Neural cell (in vitro differentiated cells): Measurements from ENCODE around the gene WASF3. TPM values are rescaled to one million over a fixed set of nuclear protein-coding genes. Genes with fewer than 3 reads are reported as not detected.
A peak's percentile ranks its signal among the peaks of the same experiment; 100 is the strongest.

Source experiments
- H2AFZ ChIP-seq: fragments of 200-600, 300-800 bp; sonication (generic), shearing (Covaris generic); 2 replicates; pipeline ENCODE4 v1.6.0; 2014; ENCODE audit warnings: low read depth, mild to moderate bottlenecking, antibody characterized with exemption, low read length, moderate library complexity
- H3F3A ChIP-seq: fragments of 200-600 bp; shearing (Covaris generic); 2 replicates; pipeline ENCODE4 v1.6.1; 2016; ENCODE audit warnings: mild to moderate bottlenecking, moderate library complexity, mixed read lengths, antibody characterized with exemption, low read length; ENCODE audit not compliant: insufficient read depth, poor library complexity, severe bottlenecking
- H3K27ac ChIP-seq: fragments of 200-600, 300-800 bp; sonication (generic), shearing (Covaris generic); 2 replicates; pipeline ENCODE4 v1.5.1; 2014; ENCODE audit warnings: mild to moderate bottlenecking, low read length, moderate library complexity
- H3K27me3 ChIP-seq: fragments of 300-800, 200-600 bp; sonication (generic), shearing (Covaris generic); 2 replicates; pipeline ENCODE4 v1.6.0; 2014; ENCODE audit warnings: mild to moderate bottlenecking, low read depth, low read length, moderate library complexity; ENCODE audit not compliant: insufficient read depth
- H3K36me3 ChIP-seq: fragments of 300-800, 200-600 bp; sonication (generic), shearing (Covaris generic); 2 replicates; pipeline ENCODE4 v1.5.1; 2014; ENCODE audit warnings: mild to moderate bottlenecking, antibody characterized with exemption, low read length, moderate library complexity; ENCODE audit not compliant: insufficient read depth
- H3K4me2 ChIP-seq: fragments of 300-800, 200-600 bp; sonication (generic), shearing (Covaris generic); 2 replicates; pipeline ENCODE4 v1.6.0; 2014; ENCODE audit warnings: mild to moderate bottlenecking, low read length
- H3K4me3 ChIP-seq: fragments of 300-800, 200-600 bp; sonication (generic), shearing (Covaris generic); 2 replicates; pipeline ENCODE4 v1.5.1; 2014; ENCODE audit warnings: mild to moderate bottlenecking, low read length, moderate library complexity
- H3K79me2 ChIP-seq: fragments of 200-600 bp; shearing (Covaris generic); replicated peaks from 2 replicates; pipeline ENCODE4 v1.6.0; 2014; ENCODE audit warnings: mild to moderate bottlenecking, low read length, moderate library complexity; ENCODE audit not compliant: insufficient read depth
- H3K9ac ChIP-seq: fragments of 300-800, 200-600 bp; sonication (generic), shearing (Covaris generic); 2 replicates; pipeline ENCODE4 v1.6.1; 2016; ENCODE audit warnings: mild to moderate bottlenecking, low read length, mixed read lengths
- H3K9me2 ChIP-seq: fragments of 200-600 bp; shearing (Covaris generic); 2 replicates; pipeline ENCODE4 v1.6.1; 2016; ENCODE audit warnings: mild to moderate bottlenecking, low read length, mixed read lengths; ENCODE audit not compliant: insufficient read depth
- H3K9me3 ChIP-seq: fragments of 200-600, 300-800 bp; sonication (generic), shearing (Covaris generic); 2 replicates; pipeline ENCODE4 v1.6.1; 2016; ENCODE audit warnings: mild to moderate bottlenecking, mixed run types, low read length, moderate library complexity, mixed read lengths
- H4K20me1 ChIP-seq: fragments of 200-600 bp; shearing (Covaris generic); 2 replicates; pipeline ENCODE4 v1.6.1; 2016; ENCODE audit warnings: mild to moderate bottlenecking, mixed run types; ENCODE audit not compliant: insufficient read depth
- CTCF ChIP-seq: fragments of 450-650 bp; IDR thresholded peaks from 2 replicates; pipeline ENCODE4 v1.5.1; 2014; ENCODE audit warnings: antibody characterized with exemption, mild to moderate bottlenecking, moderate library complexity; ENCODE audit not compliant: poor library complexity, severe bottlenecking
- EP300 ChIP-seq: fragments of 450-650 bp; conservative IDR thresholded peaks from 2 replicates; pipeline ENCODE4 v1.6.1; 2014; ENCODE audit warnings: antibody characterized with exemption, mild to moderate bottlenecking, moderate library complexity; ENCODE audit not compliant: poor library complexity, severe bottlenecking
- EZH2 ChIP-seq: fragments of 200-600, 300-800 bp; shearing (Covaris generic), sonication (generic); IDR thresholded peaks from 2 replicates; pipeline ENCODE4 v1.6.1; 2014; ENCODE audit warnings: antibody characterized with exemption, low read length, borderline replicate concordance, mild to moderate bottlenecking; ENCODE audit not compliant: insufficient read depth, poor library complexity, severe bottlenecking
- MXI1 ChIP-seq: fragments of 450-650 bp; conservative IDR thresholded peaks from 2 replicates; pipeline ENCODE4 v1.6.1; 2014; ENCODE audit warnings: antibody characterized with exemption, mild to moderate bottlenecking; ENCODE audit not compliant: poor library complexity, severe bottlenecking
- POLR2AphosphoS5 ChIP-seq: IDR thresholded peaks from 2 replicates; pipeline ENCODE4 v1.6.1; 2012
- RAD21 ChIP-seq: fragments of 450-650 bp; conservative IDR thresholded peaks from 2 replicates; pipeline ENCODE4 v1.6.1; 2014; ENCODE audit warnings: antibody characterized with exemption, mild to moderate bottlenecking, moderate library complexity
- REST ChIP-seq: IDR thresholded peaks from 2 replicates; pipeline ENCODE4 v1.6.1; 2012; ENCODE audit warnings: borderline replicate concordance
- SMC3 ChIP-seq: fragments of 450-650 bp; conservative IDR thresholded peaks from 2 replicates; pipeline ENCODE4 v1.6.1; 2014; ENCODE audit warnings: antibody characterized with exemption, mild to moderate bottlenecking, moderate library complexity; ENCODE audit not compliant: poor library complexity
- TAF1 ChIP-seq: IDR thresholded peaks from 2 replicates; pipeline ENCODE4 v1.6.1; 2012; ENCODE audit warnings: low read depth
- polyA plus RNA-seq: library from polyadenylated mRNA; depleted of rRNA; stranded (reverse); fragments of >200 nt; gene quantifications from 2 replicates; pipeline ENCODE4 v1.2.3, GENCODE V29; 2014

WASF3 gene
- polyA plus RNA-seq, 1 donor from 2014 or later, result 44.5 TPM

- H3K27me3 ChIP-seq, result no peaks in the 10 kb centered on the region
- peak overlapping the region; percentile 96 for H3K4me3 ChIP-seq
- H3F3A ChIP-seq, result no peaks in the 10 kb centered on the region
- H3K9me3 ChIP-seq, result no peaks in the 10 kb centered on the region
- H3K79me2 ChIP-seq, result peaks cover 61% of the 10 kb centered on the region
- no peak overlapping the region for H3K4me2 ChIP-seq
- no peak for TF ChIP-seq POLR2AphosphoS5
- no peak for TF ChIP-seq SMC3
- TF ChIP-seq TAF1, result no peak
- no peak for TF ChIP-seq RAD21
- TF ChIP-seq EP300, result no peak
- no peak for TF ChIP-seq CTCF
- no peak for TF ChIP-seq EZH2
- no peak overlapping the region for H3K9ac ChIP-seq
- H3K36me3 ChIP-seq, result no peaks in the 10 kb centered on the region
- H4K20me1 ChIP-seq, result no peaks in the 10 kb centered on the region
- H3K9me2 ChIP-seq, result no peaks in the 10 kb centered on the region
- no peak overlapping the region for H3K27ac ChIP-seq
- no peak overlapping the region for H2AFZ ChIP-seq
These were observed 3.0 kb downstream of the WASF3 start for GRCh38 chr13:26560456-26560855.

GRCh38 chr13:26561067-26561466 is 3.6 kb downstream of the WASF3 start:
- Histone ChIP-seq H3K4me3 (peak overlapping the region; percentile 96), H4K20me1 (no peaks in the 10 kb centered on the region), H3K9me2 (no peaks in the 10 kb centered on the region), H3K79me2 (peaks cover 67% of the 10 kb centered on the region), H3K9me3 (no peaks in the 10 kb centered on the region), H3K36me3 (no peaks in the 10 kb centered on the region), H3K9ac (no peak overlapping the region), H3K27ac (no peak overlapping the region), H2AFZ (no peak overlapping the region), H3K4me2 (no peak overlapping the region), H3K27me3 (no peaks in the 10 kb centered on the region), H3F3A (no peaks in the 10 kb centered on the region)
- TF ChIP-seq RAD21 (no peak), SMC3 (no peak), CTCF (no peak), TAF1 (no peak), REST (no peak), POLR2AphosphoS5 (no peak), EZH2 (no peak), MXI1 (no peak), EP300 (no peak)
